GM12874 (cell line): Measurements from ENCODE around the gene RRN3.

ENCODE experiments used
- TF ChIP-seq, protein P1 (sequence below): IDR thresholded peaks from 2 replicates; pipeline ENCODE4 v1.5.1; 2011; ENCODE audit warnings: low read depth, mild to moderate bottlenecking, control low read depth, low read length, moderate library complexity; ENCODE audit not compliant: insufficient read depth

The RRN3 gene

DNA sequence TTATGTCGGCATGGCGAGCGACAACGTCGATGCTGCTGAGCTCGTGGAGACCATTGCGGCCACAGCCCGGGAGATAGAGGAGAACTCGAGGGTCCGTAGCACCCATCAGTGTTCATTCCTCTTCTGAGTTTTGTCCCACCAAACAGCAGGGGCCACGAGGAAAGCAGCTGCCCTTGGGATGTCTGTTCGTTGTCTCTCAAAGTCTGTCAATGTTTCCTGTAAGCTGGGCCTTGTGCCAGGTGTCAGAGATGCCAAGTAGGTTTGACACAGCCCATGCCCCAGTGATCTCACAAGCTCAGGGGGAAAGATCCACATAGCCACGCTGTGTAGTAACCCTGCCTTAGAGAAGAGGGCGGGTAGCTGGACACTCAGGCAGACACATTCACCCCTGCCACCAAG, 60.8 kb downstream of the RRN3 start:
- TF ChIP-seq, protein P1, sequence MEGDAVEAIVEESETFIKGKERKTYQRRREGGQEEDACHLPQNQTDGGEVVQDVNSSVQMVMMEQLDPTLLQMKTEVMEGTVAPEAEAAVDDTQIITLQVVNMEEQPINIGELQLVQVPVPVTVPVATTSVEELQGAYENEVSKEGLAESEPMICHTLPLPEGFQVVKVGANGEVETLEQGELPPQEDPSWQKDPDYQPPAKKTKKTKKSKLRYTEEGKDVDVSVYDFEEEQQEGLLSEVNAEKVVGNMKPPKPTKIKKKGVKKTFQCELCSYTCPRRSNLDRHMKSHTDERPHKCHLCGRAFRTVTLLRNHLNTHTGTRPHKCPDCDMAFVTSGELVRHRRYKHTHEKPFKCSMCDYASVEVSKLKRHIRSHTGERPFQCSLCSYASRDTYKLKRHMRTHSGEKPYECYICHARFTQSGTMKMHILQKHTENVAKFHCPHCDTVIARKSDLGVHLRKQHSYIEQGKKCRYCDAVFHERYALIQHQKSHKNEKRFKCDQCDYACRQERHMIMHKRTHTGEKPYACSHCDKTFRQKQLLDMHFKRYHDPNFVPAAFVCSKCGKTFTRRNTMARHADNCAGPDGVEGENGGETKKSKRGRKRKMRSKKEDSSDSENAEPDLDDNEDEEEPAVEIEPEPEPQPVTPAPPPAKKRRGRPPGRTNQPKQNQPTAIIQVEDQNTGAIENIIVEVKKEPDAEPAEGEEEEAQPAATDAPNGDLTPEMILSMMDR: no peak

GRCh38 chr16:15032547-15033308, 61.3 kb downstream of the RRN3 start:
- TF ChIP-seq, protein P1: no peak

GRCh38 chr16:15031586-15031985, 62.5 kb downstream of the RRN3 start:
- TF ChIP-seq, protein P1: no peak

DNA sequence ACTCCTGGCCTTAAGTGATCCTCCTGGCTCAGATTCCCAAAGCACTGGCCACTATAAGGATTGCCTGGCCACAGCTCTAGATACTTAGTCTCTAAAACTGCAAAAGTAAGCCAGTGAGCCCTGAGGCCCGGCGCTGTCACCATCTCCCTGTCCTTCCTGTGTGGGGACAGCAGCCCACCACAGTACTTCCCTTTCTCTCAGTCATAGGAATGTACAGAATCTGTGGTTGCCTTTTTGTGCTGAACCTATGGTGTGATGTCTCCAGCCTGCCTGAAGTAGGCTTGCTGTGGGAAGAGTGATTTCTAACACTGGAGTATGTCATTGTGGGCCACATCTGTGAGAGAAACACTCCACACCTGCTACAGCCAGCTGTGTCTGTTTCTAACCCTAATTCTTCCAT, 62.9 kb downstream of the RRN3 start:
- TF ChIP-seq, protein P1: no peak

GRCh38 chr16:15022194-15022593, 71.9 kb downstream of the RRN3 start:
- TF ChIP-seq, protein P1: peak; percentile 42; the same call in 1 of the 2 replicates
